SK-N-SH (cell line): ENCODE data around the gene TSPAN14. TPM values are rescaled to one million over a fixed set of nuclear protein-coding genes. Genes with fewer than 3 reads are reported as not detected.

Experiments used
- CTCF ChIA-PET: fragments of 300-600, 350-600 bp; formaldehyde crosslinking; extraction: SDS; loops from one replicate; lab custom pipeline; 2021; lab: Yijun Ruan, JAX
- POLR2A ChIA-PET: fragments of 350-600 bp; sonication (Branson Sonifier 250); formaldehyde crosslinking; extraction: SDS; loops from one replicate; lab custom pipeline; 2020; ENCODE audit warnings: antibody characterized with exemption, inconsistent platforms; lab: Yijun Ruan, JAX
- DNase-seq: peaks from one replicate; pipeline ENCODE4 v3.0.0; 2012
- H2AFZ ChIP-seq: fragments of 200-600 bp; sonication (generic); 2 replicates; pipeline ENCODE4 v1.8.1; 2016; ENCODE audit warnings: antibody characterized with exemption, mild to moderate bottlenecking, low read depth
- H3F3A ChIP-seq: fragments of 200-600 bp; sonication (generic); replicated peaks from 2 replicates; pipeline ENCODE3; 2016; ENCODE audit warnings: antibody characterized with exemption, mild to moderate bottlenecking; ENCODE audit not compliant: insufficient read depth
- H3K27ac ChIP-seq, 2 experiments: fragments of 200-500 bp in 1 of 2; fragments of 200-600 bp in 1 of 2; sonication (Bioruptor generic) in 1 of 2; sonication (generic), shearing (Covaris generic) in 1 of 2; 2 replicates each; pipeline versions ENCODE4 v1.5.1 to v1.6.1; 2014 to 2016; ENCODE audit warnings: low read depth in 2 of 2, inconsistent platforms in 1 of 2, low read length in 1 of 2, mild to moderate bottlenecking in 1 of 2, mixed read lengths in 1 of 2
- H3K27me3 ChIP-seq: fragments of 200-600 bp; sonication (generic), shearing (Covaris generic); 2 replicates; pipeline ENCODE4 v1.6.1; 2016; ENCODE audit warnings: mixed run types; ENCODE audit not compliant: insufficient read depth
- H3K36me3 ChIP-seq, 2 experiments: fragments of 200-500 bp in 1 of 2; fragments of 200-600 bp in 1 of 2; sonication (Bioruptor generic) in 1 of 2; sonication (generic) in 1 of 2; replicated peaks in 1 of 2; 2 replicates each; pipeline versions ENCODE3 to v1.5.1; 2014 to 2016; ENCODE audit warnings: low read length in 1 of 2, mild to moderate bottlenecking in 1 of 2; ENCODE audit not compliant: insufficient read depth in 2 of 2, control insufficient read depth in 1 of 2
- H3K4me1 ChIP-seq, 2 experiments: fragments of 200-500 bp in 1 of 2; fragments of 200-600 bp in 1 of 2; sonication (Bioruptor generic) in 1 of 2; sonication (generic), shearing (Covaris generic) in 1 of 2; 2 replicates each; pipeline versions ENCODE4 v1.5.1 to v1.6.1; 2014 to 2016; ENCODE audit warnings: low read depth in 1 of 2, low read length in 1 of 2, mixed run types in 1 of 2; ENCODE audit not compliant: insufficient read depth in 2 of 2, control insufficient read depth in 1 of 2
- H3K4me2 ChIP-seq: fragments of 200-600 bp; sonication (generic), shearing (Covaris generic); 2 replicates; pipeline ENCODE4 v1.6.1; 2017; ENCODE audit warnings: mixed run types
- H3K4me3 ChIP-seq, 2 experiments: fragments of 200-500 bp in 1 of 2; fragments of 200-600 bp in 1 of 2; sonication (Bioruptor generic) in 1 of 2; sonication (generic), shearing (Covaris generic) in 1 of 2; 2 replicates each; pipeline versions ENCODE4 v1.5.1 to v1.8.1; 2014 to 2016; ENCODE audit warnings: low read depth in 2 of 2, inconsistent platforms in 1 of 2, low read length in 1 of 2, mild to moderate bottlenecking in 1 of 2, mixed read lengths in 1 of 2, moderate library complexity in 1 of 2
- H3K79me2 ChIP-seq: fragments of 200-600 bp; sonication (generic); 2 replicates; pipeline ENCODE4 v1.8.1; 2017; ENCODE audit warnings: mild to moderate bottlenecking; ENCODE audit not compliant: insufficient read depth
- H3K9ac ChIP-seq: fragments of 200-600 bp; sonication (generic); 2 replicates; pipeline ENCODE4 v1.6.1; 2017; ENCODE audit warnings: mixed run types
- H3K9me2 ChIP-seq: fragments of 200-600 bp; sonication (generic); 2 replicates; pipeline ENCODE4 v1.6.1; 2017; ENCODE audit warnings: mixed run types
- H3K9me3 ChIP-seq: fragments of 200-600 bp; sonication (generic); 2 replicates; pipeline ENCODE4 v1.6.1; 2017; ENCODE audit warnings: mixed run types, mild to moderate bottlenecking, moderate library complexity
- H4K20me1 ChIP-seq: fragments of 200-600 bp; sonication (generic); 2 replicates; pipeline ENCODE4 v1.6.1; 2017; ENCODE audit warnings: mild to moderate bottlenecking, mixed run types; ENCODE audit not compliant: insufficient read depth
- ELF1 ChIP-seq: IDR thresholded peaks from 2 replicates; pipeline ENCODE4 v1.4.0; 2012
- EZH2phosphoT487 ChIP-seq: fragments of 200-600 bp; sonication (generic); IDR thresholded peaks from 2 replicates; pipeline ENCODE4 v1.6.1; 2017; ENCODE audit warnings: low read depth, mixed run types, mild to moderate bottlenecking, antibody characterized with exemption, moderate library complexity, borderline replicate concordance
- FOXJ3 ChIP-seq: sonication (generic); formaldehyde crosslinking; IDR thresholded peaks from 2 replicates; pipeline ENCODE4 v1.5.1; 2020; ENCODE audit warnings: mild to moderate bottlenecking, missing genetic modification reagents
- GABPA ChIP-seq: IDR thresholded peaks from 2 replicates; pipeline ENCODE4 v1.4.0; 2012; ENCODE audit warnings: low read depth, mild to moderate bottlenecking
- GATA2 ChIP-seq: sonication (generic); formaldehyde crosslinking; IDR thresholded peaks from 2 replicates; pipeline ENCODE4 v1.5.0; 2020; ENCODE audit warnings: mild to moderate bottlenecking, missing genetic modification reagents
- JUND ChIP-seq: IDR thresholded peaks from 2 replicates; pipeline ENCODE4 v1.4.0; 2012
- MEF2A ChIP-seq: IDR thresholded peaks from 2 replicates; pipeline ENCODE4 v1.4.0; 2012; ENCODE audit warnings: low read depth, borderline replicate concordance
- MXI1 ChIP-seq: IDR thresholded peaks from 2 replicates; pipeline ENCODE4 v1.6.1; 2012; ENCODE audit warnings: mild to moderate bottlenecking, low read depth, low read length, improper control_type of control experiment
- NFIC ChIP-seq: IDR thresholded peaks from 2 replicates; pipeline ENCODE4 v1.4.0; 2012; ENCODE audit warnings: borderline replicate concordance
- NRF1 ChIP-seq: IDR thresholded peaks from 2 replicates; pipeline ENCODE4 v1.6.1; 2012; ENCODE audit warnings: low read depth, mild to moderate bottlenecking, low read length
- POLR2AphosphoS5 ChIP-seq: IDR thresholded peaks from 2 replicates; pipeline ENCODE4 v1.6.1; 2012; ENCODE audit warnings: low read depth, low read length
- RAD21 ChIP-seq: IDR thresholded peaks from 2 replicates; pipeline ENCODE4 v1.6.1; 2012; ENCODE audit warnings: mild to moderate bottlenecking, low read length
- RFX5 ChIP-seq: IDR thresholded peaks from 2 replicates; pipeline ENCODE4 v1.6.1; 2012; ENCODE audit warnings: mild to moderate bottlenecking, improper control_type of control experiment, low read length
- RXRA ChIP-seq: IDR thresholded peaks from 2 replicates; pipeline ENCODE4 v1.4.0; 2012; ENCODE audit warnings: low read depth, mild to moderate bottlenecking, borderline replicate concordance
- SIN3A ChIP-seq: IDR thresholded peaks from 2 replicates; pipeline ENCODE4 v1.6.1; 2012; ENCODE audit warnings: low read depth, mild to moderate bottlenecking, low read length, moderate library complexity, borderline replicate concordance
- SMC3 ChIP-seq: IDR thresholded peaks from 2 replicates; pipeline ENCODE4 v1.6.1; 2012; ENCODE audit warnings: low read depth, low read length, improper control_type of control experiment
- TAF1 ChIP-seq: IDR thresholded peaks from 2 replicates; pipeline ENCODE4 v1.6.1; 2012; ENCODE audit warnings: low read depth, mild to moderate bottlenecking, low read length, moderate library complexity, borderline replicate concordance
- TCF12 ChIP-seq: IDR thresholded peaks from 2 replicates; pipeline ENCODE4 v1.4.0; 2012
- WGBS: methylation state at CpG from one replicate; pipeline ENCODE4 v1.1.6; 2017; ENCODE audit warnings: low lambda C conversion rate; 5-methylcytosine and 5-hydroxymethylcytosine counted together
- polyA plus RNA-seq, 3 experiments: library from polyadenylated mRNA; depleted of rRNA; stranded (reverse); fragments of >200 nt; gene quantifications; 2 replicates each; pipeline ENCODE4 v1.2.3, GENCODE V29; 2012
- TF ChIP-seq, protein P1 (sequence below): IDR thresholded peaks from 2 replicates; pipeline ENCODE4 v1.4.0; 2012; ENCODE audit warnings: low read depth, borderline replicate concordance
- TF ChIP-seq, protein P2 (sequence below): fragments of 200-600 bp; sonication (generic); IDR thresholded peaks from 2 replicates; pipeline ENCODE4 v1.6.1; 2017; ENCODE audit warnings: antibody characterized with exemption, mild to moderate bottlenecking, moderate library complexity
- TF ChIP-seq, protein P3 (sequence below): IDR thresholded peaks from 2 replicates; pipeline ENCODE4 v1.4.0; 2012; ENCODE audit warnings: low read depth
- TF ChIP-seq, protein P4 (sequence below): IDR thresholded peaks from 2 replicates; pipeline ENCODE4 v1.4.0; 2012; ENCODE audit warnings: low read depth, borderline replicate concordance

The TSPAN14 gene
- polyA plus RNA-seq, 1 of the 3 experiments (the other 2 are of a cell fraction): 78.1 TPM

DNA sequence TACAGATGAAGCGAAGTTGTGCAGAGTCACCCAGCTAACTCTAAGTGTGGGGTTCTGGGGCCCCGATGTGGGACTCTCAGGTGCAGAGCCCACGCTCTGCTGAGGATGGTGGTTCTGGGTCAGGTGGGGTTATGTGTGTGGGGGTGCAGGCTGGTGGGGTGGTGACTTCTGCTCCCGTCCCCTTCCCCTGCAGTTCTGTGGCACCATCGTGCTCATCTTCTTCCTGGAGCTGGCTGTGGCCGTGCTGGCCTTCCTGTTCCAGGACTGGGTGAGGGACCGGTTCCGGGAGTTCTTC is 54.9 kb downstream of the TSPAN14 start:
- no peaks in the 10 kb centered on the region for H3K9me3 ChIP-seq
- H3K36me3 ChIP-seq: peaks cover 15 to 29% of the 10 kb centered on the region in 2 experiments
- no peak overlapping the region for H3K4me3 ChIP-seq
- no peaks in the 10 kb centered on the region for H3K27me3 ChIP-seq
- no peak for DNase-seq
- TF ChIP-seq POLR2AphosphoS5 (no peak), NRF1 (no peak)
- peak overlapping the region; percentile 36 to 78 for H3K27ac ChIP-seq
- CTCF ChIA-PET: interaction anchor here (0.9 to 21.2 kb wide), 7 partner anchors 9 to 252 kb away, joined by 3 to 602 read pairs (median 4); partner anchors contain the start of gene TSPAN14
- POLR2A ChIA-PET: no interaction called here
- no peaks in the 10 kb centered on the region; the same call in 1 of the 2 replicates for H4K20me1 ChIP-seq
- H3K9me2 ChIP-seq: no peaks in the 10 kb centered on the region
- H3K79me2 ChIP-seq: peaks cover 45% of the 10 kb centered on the region; the same call in 1 of the 2 replicates
- peaks cover 34% of the 10 kb centered on the region for H3F3A ChIP-seq
- H3K4me1 ChIP-seq: peaks cover 15 to 56% of the 10 kb centered on the region in 2 experiments; a peak in 3 of 4 replicates
- H2AFZ ChIP-seq: no peak overlapping the region
- 97% methylated on average over 8 of the region's 8 CpGs for WGBS
- H3K4me2 ChIP-seq: peak overlapping the region; percentile 50
- no peak overlapping the region for H3K9ac ChIP-seq

DNA sequence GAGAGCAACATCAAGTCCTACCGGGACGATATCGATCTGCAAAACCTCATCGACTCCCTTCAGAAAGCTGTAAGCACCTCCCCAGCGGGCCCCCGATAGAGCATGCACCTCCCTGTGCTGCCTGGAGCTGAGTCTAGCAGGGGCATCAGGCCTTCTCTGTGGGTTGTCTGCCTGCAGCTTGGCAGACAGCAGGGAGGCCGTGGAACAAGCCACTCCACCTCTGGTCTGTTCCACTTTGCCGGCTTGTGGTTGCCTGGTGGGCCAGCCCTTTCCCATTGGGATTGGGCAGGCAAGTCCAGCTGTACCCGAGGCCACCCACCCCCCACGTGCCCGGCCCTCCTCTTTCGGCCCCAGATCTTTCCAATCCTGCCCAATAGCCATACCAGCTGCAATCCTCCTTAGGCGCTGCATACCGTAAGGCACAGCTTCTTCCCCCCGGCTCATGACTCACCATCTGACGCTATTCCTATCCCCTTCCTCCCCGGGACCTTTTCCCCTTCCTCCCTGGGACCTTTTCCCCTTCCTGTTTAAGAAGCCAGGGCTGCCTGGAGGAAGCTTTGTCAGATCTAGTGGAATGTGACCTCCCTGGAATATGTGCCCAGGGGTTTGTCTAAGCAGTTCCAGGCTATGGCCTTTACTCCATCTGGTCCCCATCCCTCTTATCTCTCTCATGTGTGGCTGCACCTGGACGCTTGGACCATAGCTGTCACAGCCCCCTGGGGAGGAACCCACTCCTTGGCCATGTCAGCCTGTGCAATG is 55.5 kb downstream of the TSPAN14 start:
- POLR2A ChIA-PET: no interaction called here
- no peaks in the 10 kb centered on the region for H3K9me3 ChIP-seq
- peaks cover 40% of the 10 kb centered on the region; the same call in 1 of the 2 replicates for H3K79me2 ChIP-seq
- CTCF ChIA-PET: interaction anchor here (1.1 to 21.2 kb wide), 6 partner anchors 10 to 252 kb away, joined by 3 to 602 read pairs (median 4); partner anchors contain the start of gene TSPAN14
- WGBS: 54% methylated on average over 13 of the region's 18 CpGs
- H3K9me2 ChIP-seq: no peaks in the 10 kb centered on the region
- no peak overlapping the region for H3K9ac ChIP-seq
- H2AFZ ChIP-seq: no peak overlapping the region
- H3K4me2 ChIP-seq: peak overlapping the region; percentile 50
- H3K4me3 ChIP-seq: no peak overlapping the region
- H3K36me3 ChIP-seq: peaks cover 20 to 34% of the 10 kb centered on the region in 2 experiments
- peaks cover 31% of the 10 kb centered on the region for H3F3A ChIP-seq
- no peaks in the 10 kb centered on the region for H4K20me1 ChIP-seq
- no peak for DNase-seq
- peaks cover 10 to 51% of the 10 kb centered on the region in 2 experiments; a peak in 3 of 4 replicates for H3K4me1 ChIP-seq
- peak overlapping the region; percentile 36 to 78 for H3K27ac ChIP-seq
- H3K27me3 ChIP-seq: no peaks in the 10 kb centered on the region
- TF ChIP-seq JUND: peak; percentile 74
- TF ChIP-seq, protein P1, sequence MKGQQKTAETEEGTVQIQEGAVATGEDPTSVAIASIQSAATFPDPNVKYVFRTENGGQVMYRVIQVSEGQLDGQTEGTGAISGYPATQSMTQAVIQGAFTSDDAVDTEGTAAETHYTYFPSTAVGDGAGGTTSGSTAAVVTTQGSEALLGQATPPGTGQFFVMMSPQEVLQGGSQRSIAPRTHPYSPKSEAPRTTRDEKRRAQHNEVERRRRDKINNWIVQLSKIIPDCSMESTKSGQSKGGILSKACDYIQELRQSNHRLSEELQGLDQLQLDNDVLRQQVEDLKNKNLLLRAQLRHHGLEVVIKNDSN: no peak; the same call in 1 of the 2 replicates
- TF ChIP-seq POLR2AphosphoS5: no peak
- TF ChIP-seq SIN3A: peak; percentile 54; the same call in 1 of the 2 replicates
- no peak for TF ChIP-seq RAD21
- TF ChIP-seq RXRA: peak; percentile 98
- TF ChIP-seq TCF12: peak; percentile 80
- no peak for TF ChIP-seq GATA2 (CRISPR knock-in tag)
- TF ChIP-seq, protein P2, sequence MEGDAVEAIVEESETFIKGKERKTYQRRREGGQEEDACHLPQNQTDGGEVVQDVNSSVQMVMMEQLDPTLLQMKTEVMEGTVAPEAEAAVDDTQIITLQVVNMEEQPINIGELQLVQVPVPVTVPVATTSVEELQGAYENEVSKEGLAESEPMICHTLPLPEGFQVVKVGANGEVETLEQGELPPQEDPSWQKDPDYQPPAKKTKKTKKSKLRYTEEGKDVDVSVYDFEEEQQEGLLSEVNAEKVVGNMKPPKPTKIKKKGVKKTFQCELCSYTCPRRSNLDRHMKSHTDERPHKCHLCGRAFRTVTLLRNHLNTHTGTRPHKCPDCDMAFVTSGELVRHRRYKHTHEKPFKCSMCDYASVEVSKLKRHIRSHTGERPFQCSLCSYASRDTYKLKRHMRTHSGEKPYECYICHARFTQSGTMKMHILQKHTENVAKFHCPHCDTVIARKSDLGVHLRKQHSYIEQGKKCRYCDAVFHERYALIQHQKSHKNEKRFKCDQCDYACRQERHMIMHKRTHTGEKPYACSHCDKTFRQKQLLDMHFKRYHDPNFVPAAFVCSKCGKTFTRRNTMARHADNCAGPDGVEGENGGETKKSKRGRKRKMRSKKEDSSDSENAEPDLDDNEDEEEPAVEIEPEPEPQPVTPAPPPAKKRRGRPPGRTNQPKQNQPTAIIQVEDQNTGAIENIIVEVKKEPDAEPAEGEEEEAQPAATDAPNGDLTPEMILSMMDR: no peak
- no peak for TF ChIP-seq FOXJ3 (CRISPR knock-in tag)
- TF ChIP-seq RFX5: no peak
- TF ChIP-seq NFIC: peak; percentile 37; the same call in 1 of the 2 replicates
- no peak for TF ChIP-seq SMC3
- no peak for TF ChIP-seq MEF2A
- TF ChIP-seq GABPA: peak; percentile 43; the same call in 1 of the 2 replicates
- no peak for TF ChIP-seq MXI1
- TF ChIP-seq, protein P3, sequence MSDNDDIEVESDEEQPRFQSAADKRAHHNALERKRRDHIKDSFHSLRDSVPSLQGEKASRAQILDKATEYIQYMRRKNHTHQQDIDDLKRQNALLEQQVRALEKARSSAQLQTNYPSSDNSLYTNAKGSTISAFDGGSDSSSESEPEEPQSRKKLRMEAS: peak; percentile 76
- no peak for TF ChIP-seq EZH2phosphoT487
- TF ChIP-seq TAF1: no peak
- no peak for TF ChIP-seq NRF1
- TF ChIP-seq, protein P4, sequence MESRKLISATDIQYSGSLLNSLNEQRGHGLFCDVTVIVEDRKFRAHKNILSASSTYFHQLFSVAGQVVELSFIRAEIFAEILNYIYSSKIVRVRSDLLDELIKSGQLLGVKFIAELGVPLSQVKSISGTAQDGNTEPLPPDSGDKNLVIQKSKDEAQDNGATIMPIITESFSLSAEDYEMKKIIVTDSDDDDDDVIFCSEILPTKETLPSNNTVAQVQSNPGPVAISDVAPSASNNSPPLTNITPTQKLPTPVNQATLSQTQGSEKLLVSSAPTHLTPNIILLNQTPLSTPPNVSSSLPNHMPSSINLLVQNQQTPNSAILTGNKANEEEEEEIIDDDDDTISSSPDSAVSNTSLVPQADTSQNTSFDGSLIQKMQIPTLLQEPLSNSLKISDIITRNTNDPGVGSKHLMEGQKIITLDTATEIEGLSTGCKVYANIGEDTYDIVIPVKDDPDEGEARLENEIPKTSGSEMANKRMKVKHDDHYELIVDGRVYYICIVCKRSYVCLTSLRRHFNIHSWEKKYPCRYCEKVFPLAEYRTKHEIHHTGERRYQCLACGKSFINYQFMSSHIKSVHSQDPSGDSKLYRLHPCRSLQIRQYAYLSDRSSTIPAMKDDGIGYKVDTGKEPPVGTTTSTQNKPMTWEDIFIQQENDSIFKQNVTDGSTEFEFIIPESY: no peak
- peak; percentile 51; the same call in 1 of the 2 replicates for TF ChIP-seq ELF1
